Karpas-422 (cell line): ENCODE results near the gene ATL2. TPM values are rescaled to one million over a fixed set of nuclear protein-coding genes. Genes with fewer than 3 reads are reported as not detected.
"Not testable (repeated sequence)": the region's sequence is repeated elsewhere in the genome, so short reads cannot be mapped to it uniquely, and the experiment has no call there.

ENCODE experiments used
- DNase-seq: peaks from one replicate; pipeline ENCODE4 v3.0.0-alpha.2; 2015
- H2AFZ ChIP-seq: fragments of 200-600 bp; sonication (generic); 2 replicates; pipeline ENCODE4 v1.6.1; 2014; ENCODE audit warnings: antibody characterized with exemption, low read length, mixed read lengths
- H3K27ac ChIP-seq: fragments of 200-600 bp; sonication (generic); 2 replicates; pipeline ENCODE4 v1.5.1; 2014; ENCODE audit warnings: mild to moderate bottlenecking, low read length, moderate library complexity
- H3K27me3 ChIP-seq: fragments of 200-600 bp; sonication (generic); 2 replicates; pipeline ENCODE4 v1.6.1; 2014; ENCODE audit warnings: low read length, mixed read lengths
- H3K36me3 ChIP-seq: fragments of 200-600 bp; sonication (generic); 2 replicates; pipeline ENCODE4 v1.6.1; 2014; ENCODE audit warnings: low read length, mixed read lengths; ENCODE audit not compliant: insufficient read depth
- H3K4me1 ChIP-seq: fragments of 200-600 bp; sonication (generic); 2 replicates; pipeline ENCODE4 v1.6.1; 2014; ENCODE audit warnings: mild to moderate bottlenecking, low read length, mixed read lengths
- H3K4me2 ChIP-seq: fragments of 200-600 bp; sonication (generic); 2 replicates; pipeline ENCODE4 v1.6.1; 2014; ENCODE audit warnings: low read length, low read depth, mild to moderate bottlenecking; ENCODE audit not compliant: poor library complexity, severe bottlenecking
- H3K4me3 ChIP-seq: fragments of 200-600 bp; sonication (generic); 2 replicates; pipeline ENCODE4 v1.5.1; 2014; ENCODE audit warnings: mild to moderate bottlenecking, antibody characterized with exemption, low read length, mixed read lengths
- H3K79me2 ChIP-seq: fragments of 200-600 bp; sonication (generic); 2 replicates; pipeline ENCODE4 v1.6.1; 2014; ENCODE audit warnings: mild to moderate bottlenecking, low read length, mixed read lengths
- H3K9ac ChIP-seq: fragments of 200-600 bp; sonication (generic); 2 replicates; pipeline ENCODE4 v1.6.0; 2014; ENCODE audit warnings: low read length
- H3K9me2 ChIP-seq: fragments of 200-600 bp; sonication (generic), shearing (Covaris generic); replicated peaks from 2 replicates; pipeline ENCODE4 v1.6.0; 2014; ENCODE audit warnings: mild to moderate bottlenecking, low read length, moderate library complexity; ENCODE audit not compliant: insufficient read depth
- H3K9me3 ChIP-seq: fragments of 300-700, 200-600 bp; sonication (generic); 2 replicates; pipeline ENCODE4 v1.6.1; 2014; ENCODE audit warnings: low read length, mixed read lengths
- H4K20me1 ChIP-seq: fragments of 200-600 bp; sonication (generic); 2 replicates; pipeline ENCODE4 v1.6.1; 2014; ENCODE audit warnings: mild to moderate bottlenecking, antibody characterized with exemption, low read length, low read depth; ENCODE audit not compliant: insufficient read depth
- total RNA-seq: library from RNA; depleted of rRNA; stranded (reverse); fragments of >200 nt; shearing (Covaris generic); gene quantifications from 2 replicates; pipeline ENCODE4 v1.2.3, GENCODE V29; 2014; ENCODE audit warnings: low replicate concordance

Gene ATL2
- total RNA-seq, 1 experiment from 2014 or later, result 154 TPM

DNA sequence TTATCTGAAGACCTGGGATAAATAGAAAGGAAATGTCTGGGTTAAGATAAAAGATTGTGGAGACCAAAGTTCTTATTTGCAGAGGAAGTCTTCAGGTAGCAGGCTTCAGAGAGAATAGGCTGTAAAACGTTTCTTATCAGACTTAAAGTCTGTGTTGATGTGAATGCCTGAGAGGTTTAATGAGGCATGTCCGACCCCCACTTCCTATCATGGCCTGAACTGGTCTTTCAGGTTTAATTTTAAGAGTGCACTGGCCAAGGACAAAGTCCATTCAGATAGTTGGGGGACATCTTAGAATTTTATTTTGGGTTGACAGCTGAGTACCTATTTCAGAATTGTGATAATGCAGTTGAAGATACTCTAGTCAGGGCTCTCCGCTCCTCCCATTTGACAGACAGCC is 92.1 kb downstream of the ATL2 start:
- Histone ChIP-seq H2AFZ (no peak overlapping the region), H3K4me2 (no peak overlapping the region), H3K27ac (no peak overlapping the region), H3K9ac (no peak overlapping the region), H3K9me3 (no peaks in the 10 kb centered on the region), H3K4me3 (no peak overlapping the region), H3K79me2 (no peaks in the 10 kb centered on the region), H4K20me1 (no peaks in the 10 kb centered on the region), H3K4me1 (no peaks in the 10 kb centered on the region), H3K27me3 (no peaks in the 10 kb centered on the region), H3K36me3 (no peaks in the 10 kb centered on the region), H3K9me2 (no peaks in the 10 kb centered on the region)
- DNase-seq, result no peak

DNA sequence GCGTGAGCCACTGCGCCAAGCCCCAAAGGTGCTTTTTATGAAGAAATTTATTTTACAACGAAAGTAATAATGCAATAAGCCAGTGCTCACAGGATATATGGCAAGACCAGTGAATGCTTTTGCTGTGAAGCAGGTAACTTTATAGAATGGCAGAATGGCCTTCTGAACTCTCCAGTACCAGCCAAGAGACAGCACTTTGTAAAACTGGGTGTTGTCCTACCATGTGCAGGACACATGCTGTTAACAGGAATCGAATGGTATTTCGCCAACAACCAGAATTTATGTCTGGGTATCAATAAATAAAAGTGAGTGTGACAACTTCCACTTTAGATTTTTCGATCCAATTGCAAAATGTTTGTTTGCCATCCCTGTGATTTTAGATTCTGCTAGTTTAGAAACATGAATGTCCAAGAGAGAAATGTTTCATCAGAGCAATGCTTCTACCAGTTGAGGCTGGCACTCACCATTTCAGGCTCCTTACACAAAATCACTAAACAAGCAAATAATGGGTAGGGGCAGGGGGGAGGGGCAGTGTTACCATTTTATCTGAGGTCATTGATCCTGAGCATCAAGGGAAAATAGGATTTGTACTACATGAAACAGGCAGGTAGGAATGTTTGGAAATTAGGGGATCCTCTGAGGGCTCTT is 95.9 kb downstream of the ATL2 start:
- no peak for DNase-seq
- no peak overlapping the region for H3K4me2 ChIP-seq
- no peaks in the 10 kb centered on the region for H3K79me2 ChIP-seq
- H3K27ac ChIP-seq, result no peak overlapping the region
- no peaks in the 10 kb centered on the region for H3K9me2 ChIP-seq
- no peaks in the 10 kb centered on the region for H4K20me1 ChIP-seq
- H3K4me3 ChIP-seq, result no peak overlapping the region
- no peak overlapping the region for H3K9ac ChIP-seq
- no peaks in the 10 kb centered on the region for H3K36me3 ChIP-seq
- peaks cover 27% of the 10 kb centered on the region for H3K4me1 ChIP-seq
- no peaks in the 10 kb centered on the region for H3K9me3 ChIP-seq
- no peak overlapping the region for H2AFZ ChIP-seq
- H3K27me3 ChIP-seq, result no peaks in the 10 kb centered on the region

- Histone ChIP-seq H3K27ac (no peak overlapping the region), H2AFZ (peak overlapping the region; percentile 33; the same call in 1 of the 2 replicates), H3K4me1 (peaks cover 39% of the 10 kb centered on the region), H3K9ac (no peak overlapping the region), H4K20me1 (no peaks in the 10 kb centered on the region), H3K9me2 (no peaks in the 10 kb centered on the region), H3K4me2 (no peak overlapping the region), H3K79me2 (no peaks in the 10 kb centered on the region), H3K27me3 (no peaks in the 10 kb centered on the region), H3K9me3 (no peaks in the 10 kb centered on the region), H3K36me3 (no peaks in the 10 kb centered on the region), H3K4me3 (no peak overlapping the region)
- peak; percentile 67 for DNase-seq
Measured at GRCh38 chr2:38279201-38279600, 97.9 kb downstream of the ATL2 start.

GRCh38 chr2:38278117-38278438 is 99.0 kb downstream of the ATL2 start:
- H3K27me3 ChIP-seq, H3K36me3 ChIP-seq, H3K9me3 ChIP-seq, H3K9ac ChIP-seq, H3K4me3 ChIP-seq, H3K9me2 ChIP-seq, H3K79me2 ChIP-seq, H4K20me1 ChIP-seq, DNase-seq: not testable (repeated sequence)
- Histone ChIP-seq H2AFZ (peak overlapping the region; percentile 42), H3K27ac (peak overlapping the region; percentile 62; the same call in 1 of the 2 replicates), H3K4me1 (peaks cover 39% of the 10 kb centered on the region), H3K4me2 (peak overlapping the region; percentile 41)

- H3K27me3 ChIP-seq, result no peaks in the 10 kb centered on the region
- H3K9me3 ChIP-seq, result no peaks in the 10 kb centered on the region
- peak overlapping the region; percentile 62 for H3K27ac ChIP-seq
- no peaks in the 10 kb centered on the region for H3K79me2 ChIP-seq
- no peaks in the 10 kb centered on the region for H4K20me1 ChIP-seq
- H3K4me3 ChIP-seq, result no peak overlapping the region
- peaks cover 39% of the 10 kb centered on the region for H3K4me1 ChIP-seq
- peak overlapping the region; percentile 41 for H3K4me2 ChIP-seq
- peak; percentile 50 for DNase-seq
- H3K9me2 ChIP-seq, result no peaks in the 10 kb centered on the region
- H2AFZ ChIP-seq, result peak overlapping the region; percentile 42
- no peak overlapping the region for H3K9ac ChIP-seq
- no peaks in the 10 kb centered on the region for H3K36me3 ChIP-seq
Measured at GRCh38 chr2:38277245-38278116, 99.6 kb downstream of the ATL2 start.

DNA sequence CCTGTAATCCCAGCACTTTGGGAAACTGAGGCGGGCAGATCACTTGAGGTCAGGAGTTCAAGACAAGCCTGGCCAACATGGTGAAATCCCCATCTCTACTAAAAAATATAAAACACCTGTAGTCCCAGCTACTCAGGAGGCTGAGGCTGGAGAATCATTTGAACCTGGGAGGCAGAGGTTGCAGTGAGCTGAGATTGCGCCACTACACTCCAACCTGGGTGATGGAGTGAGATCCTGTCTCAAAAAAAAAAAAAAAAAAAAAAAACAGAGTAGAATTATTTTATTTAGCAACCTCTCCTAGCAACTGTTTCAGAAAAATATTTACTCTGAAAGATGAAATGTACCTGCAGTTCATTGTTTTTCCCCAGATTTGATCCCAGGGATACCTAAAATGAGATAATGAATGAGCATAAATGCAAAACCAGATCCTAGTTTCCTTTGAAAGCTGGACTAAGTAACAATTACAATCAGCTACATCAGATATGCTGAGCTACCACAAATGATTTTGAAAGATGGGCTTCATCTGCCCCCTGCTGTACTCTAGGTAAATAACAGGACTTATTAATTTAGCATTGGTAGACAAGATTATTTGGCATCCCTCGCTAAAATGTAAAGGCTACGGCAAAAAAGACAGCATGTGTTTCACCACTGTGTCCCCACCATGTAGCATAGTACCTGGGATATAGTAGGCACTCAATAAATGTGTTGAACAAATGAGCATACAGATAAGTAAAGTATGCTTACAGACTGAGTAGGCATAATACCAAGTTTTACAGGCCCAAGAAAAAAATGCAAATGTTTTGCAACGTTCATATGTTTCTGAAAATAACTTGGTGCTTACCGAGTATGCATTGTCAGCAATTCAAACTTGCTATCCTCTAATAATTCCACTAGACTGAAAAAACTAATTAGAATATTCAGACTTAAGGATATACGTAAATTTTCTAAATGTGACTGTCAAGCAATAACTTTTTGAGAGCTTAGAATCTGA is 102.5 kb downstream of the ATL2 start:
- H3K4me3 ChIP-seq, result 0 out of 2 replicates have a peak overlapping the region, but pooled peaks have one; percentile 5
- H3K4me1 ChIP-seq, result peaks cover 37% of the 10 kb centered on the region
- no peaks in the 10 kb centered on the region for H3K9me3 ChIP-seq
- no peaks in the 10 kb centered on the region for H4K20me1 ChIP-seq
- DNase-seq, result peak; percentile 90
- peak overlapping the region; percentile 77 for H2AFZ ChIP-seq
- no peaks in the 10 kb centered on the region for H3K79me2 ChIP-seq
- peak overlapping the region; percentile 44 for H3K4me2 ChIP-seq
- peak overlapping the region; percentile 14; the same call in 1 of the 2 replicates for H3K9ac ChIP-seq
- no peak overlapping the region for H3K27ac ChIP-seq
- H3K36me3 ChIP-seq, result no peaks in the 10 kb centered on the region
- H3K9me2 ChIP-seq, result no peaks in the 10 kb centered on the region
- no peaks in the 10 kb centered on the region for H3K27me3 ChIP-seq

- H3K36me3 ChIP-seq, result no peaks in the 10 kb centered on the region; the same call in 1 of the 2 replicates
- H3K4me1 ChIP-seq, result peaks cover 12% of the 10 kb centered on the region
- H3K27ac ChIP-seq, result no peak overlapping the region
- no peaks in the 10 kb centered on the region for H3K9me2 ChIP-seq
- H3K4me3 ChIP-seq, result no peak overlapping the region
- H2AFZ ChIP-seq, result no peak overlapping the region
- H3K9ac ChIP-seq, result no peak overlapping the region
- no peaks in the 10 kb centered on the region for H4K20me1 ChIP-seq
- no peaks in the 10 kb centered on the region for H3K27me3 ChIP-seq
- H3K79me2 ChIP-seq, result no peaks in the 10 kb centered on the region
- DNase-seq, result no peak
- no peak overlapping the region for H3K4me2 ChIP-seq
- no peaks in the 10 kb centered on the region for H3K9me3 ChIP-seq
Measured at GRCh38 chr2:38271697-38272096, 105.4 kb downstream of the ATL2 start.
